Measurements from ENCODE around the gene AFF3.

The AFF3 gene

GRCh38 chr2:99631700-99632099, 510.7 kb downstream of the AFF3 start:
- no peak for DNase-seq (ENCODE audit: low read depth)

- no peak for DNase-seq (ENCODE audit: low read depth)
Measured at GRCh38 chr2:99629320-99629719, 513.1 kb downstream of the AFF3 start.

- DNase-seq (ENCODE audit: low read depth), result no peak
Measured at GRCh38 chr2:99626158-99626557, 516.2 kb downstream of the AFF3 start.

- DNase-seq (ENCODE audit: low read depth), result no peak
Measured at GRCh38 chr2:99624677-99625076, 517.7 kb downstream of the AFF3 start.

GRCh38 chr2:99623613-99624012, 518.8 kb downstream of the AFF3 start:
- DNase-seq (ENCODE audit: low read depth), result no peak

GRCh38 chr2:99623035-99623434, 519.4 kb downstream of the AFF3 start:
- DNase-seq (ENCODE audit: low read depth), result no peak

GRCh38 chr2:99622534-99622933, 519.9 kb downstream of the AFF3 start:
- DNase-seq (ENCODE audit: low read depth), result no peak

GRCh38 chr2:99621774-99622173, 520.6 kb downstream of the AFF3 start:
- DNase-seq (ENCODE audit: low read depth), result no peak

- DNase-seq (ENCODE audit: low read depth), result no peak
Measured at GRCh38 chr2:99621106-99621505, 521.3 kb downstream of the AFF3 start.

- no peak for DNase-seq (ENCODE audit: low read depth)
Measured at GRCh38 chr2:99619151-99619550, 523.2 kb downstream of the AFF3 start.

- no peak for DNase-seq (ENCODE audit: low read depth)
Measured at GRCh38 chr2:99618579-99619097, 523.8 kb downstream of the AFF3 start.

- no peak for DNase-seq (ENCODE audit: low read depth)
Measured at GRCh38 chr2:99617811-99618210, 524.6 kb downstream of the AFF3 start.

- DNase-seq (ENCODE audit: low read depth), result peak; percentile 18
Measured at GRCh38 chr2:99615247-99615771, 527.1 kb downstream of the AFF3 start.

- no peak for DNase-seq (ENCODE audit: low read depth)
Measured at GRCh38 chr2:99613980-99614379, 528.4 kb downstream of the AFF3 start.

GRCh38 chr2:99611786-99612185, 530.6 kb downstream of the AFF3 start:
- DNase-seq (ENCODE audit: low read depth), result no peak

- no peak for DNase-seq (ENCODE audit: low read depth)
Measured at GRCh38 chr2:99611034-99611433, 531.4 kb downstream of the AFF3 start.

GRCh38 chr2:99609851-99610381, 532.5 kb downstream of the AFF3 start:
- peak; percentile 29 for DNase-seq (ENCODE audit: low read depth)

- DNase-seq (ENCODE audit: low read depth), result no peak
Measured at GRCh38 chr2:99608861-99609260, 533.5 kb downstream of the AFF3 start.

- peak; percentile 11 for DNase-seq (ENCODE audit: low read depth)
Measured at GRCh38 chr2:99607861-99608491, 534.4 kb downstream of the AFF3 start.

- no peak for DNase-seq (ENCODE audit: low read depth)
Measured at GRCh38 chr2:99607454-99607853, 534.9 kb downstream of the AFF3 start.

GRCh38 chr2:99605036-99605435, 537.4 kb downstream of the AFF3 start:
- DNase-seq (ENCODE audit: low read depth), result no peak

- DNase-seq (ENCODE audit: low read depth), result peak; percentile 81
Measured at GRCh38 chr2:99602476-99602875, 539.9 kb downstream of the AFF3 start.

- DNase-seq (ENCODE audit: low read depth), result peak; percentile 37
Measured at GRCh38 chr2:99600981-99601651, 541.3 kb downstream of the AFF3 start.

Measured in ELR (cell line).